H1 (cell line): ENCODE data around the gene HS1BP3. TPM values are rescaled to one million over a fixed set of nuclear protein-coding genes. Genes with fewer than 3 reads are reported as not detected.

Experiments
- CTCF ChIA-PET: fragments of 300-600 bp; sonication (Branson Sonifier 250); formaldehyde crosslinking; loops from one replicate; lab custom pipeline; 2021; ENCODE audit not compliant: partially characterized antibody; lab: Charles Lee
- POLR2A ChIA-PET: fragments of 300-600 bp; sonication (Branson Sonifier 250); formaldehyde crosslinking; loops from one replicate; lab custom pipeline; 2021; ENCODE audit warnings: inconsistent platforms; ENCODE audit not compliant: partially characterized antibody; lab: Charles Lee
- DNase-seq, 2 experiments: peaks; one replicate each; pipeline versions ENCODE4 v3.0.0 to v3.0.0-alpha.2; 2010 to 2022; ENCODE audit warnings: low spot score in 2 of 2, low read depth in 1 of 2, mixed read lengths in 1 of 2
- FAIRE-seq: peaks from 2 replicates; lab custom pipeline; 2011; peaks lifted over from hg19 to GRCh38; lab: Jason Lieb, UNC
- H2AFZ ChIP-seq: 2 replicates; pipeline ENCODE4 v1.8.1; 2012; ENCODE audit warnings: low read length, inconsistent platforms
- H2AK5ac ChIP-seq: 2 replicates; pipeline ENCODE4 v1.6.1; 2013; ENCODE audit warnings: low read depth, low read length
- H2BK120ac ChIP-seq: replicated peaks from 2 replicates; pipeline ENCODE3; 2013; ENCODE audit warnings: low read depth, low read length, inconsistent platforms
- H2BK12ac ChIP-seq: 2 replicates; pipeline ENCODE4 v1.6.1; 2013; ENCODE audit warnings: low read depth, low read length
- H2BK15ac ChIP-seq: 2 replicates; pipeline ENCODE4 v1.6.1; 2013; ENCODE audit warnings: low read length
- H2BK20ac ChIP-seq: 2 replicates; pipeline ENCODE4 v1.6.1; 2013; ENCODE audit warnings: low read length
- H2BK5ac ChIP-seq: 2 replicates; pipeline ENCODE4 v1.6.1; 2013; ENCODE audit warnings: low read depth, low read length
- H3K14ac ChIP-seq: 2 replicates; pipeline ENCODE4 v1.6.1; 2013; ENCODE audit warnings: inconsistent platforms; ENCODE audit not compliant: insufficient read length
- H3K18ac ChIP-seq: 2 replicates; pipeline ENCODE4 v1.6.1; 2013; ENCODE audit warnings: low read length; ENCODE audit errors: extremely low read depth
- H3K23ac ChIP-seq: 2 replicates; pipeline ENCODE4 v1.6.1; 2013; ENCODE audit warnings: inconsistent platforms; ENCODE audit not compliant: insufficient read length
- H3K23me2 ChIP-seq: 2 replicates; pipeline ENCODE4 v1.6.1; 2013; ENCODE audit warnings: low read depth, low read length
- H3K27ac ChIP-seq: 2 replicates; pipeline ENCODE4 v1.6.1; 2011; ENCODE audit warnings: low read depth, low read length, inconsistent platforms
- H3K27me3 ChIP-seq, 4 experiments: replicated peaks in 1 of 4; 1 replicate in 1 of 4; 2 replicates in 3 of 4; pipeline versions ENCODE4 v1.6.1 to v1.8.1; 2011 to 2013; ENCODE audit warnings: low read length in 3 of 4, mild to moderate bottlenecking in 3 of 4, inconsistent platforms in 2 of 4, mixed read lengths in 2 of 4, moderate library complexity in 1 of 4; ENCODE audit not compliant: control insufficient read depth in 3 of 4, insufficient read depth in 3 of 4; ENCODE audit errors: extremely low read depth in 1 of 4
- H3K36me3 ChIP-seq, 4 experiments: 2 replicates each; pipeline versions ENCODE4 v1.6.1 to v1.8.1; 2011 to 2013; ENCODE audit warnings: mild to moderate bottlenecking in 4 of 4, low read length in 3 of 4, moderate library complexity in 2 of 4, control low read depth in 1 of 4, inconsistent platforms in 1 of 4; ENCODE audit not compliant: insufficient read depth in 4 of 4, control insufficient read depth in 2 of 4
- H3K4ac ChIP-seq: replicated peaks from 2 replicates; pipeline ENCODE3; 2013; ENCODE audit warnings: low read length, low read depth, mixed read lengths, inconsistent platforms; ENCODE audit not compliant: insufficient read length
- H3K4me1 ChIP-seq, 4 experiments: replicated peaks in 1 of 4; 1 replicate in 1 of 4; 2 replicates in 3 of 4; pipeline versions ENCODE4 v1.6.1 to v1.8.1; 2011 to 2013; ENCODE audit warnings: low read length in 3 of 4, inconsistent platforms in 2 of 4, mixed read lengths in 1 of 4; ENCODE audit not compliant: insufficient read depth in 4 of 4, control insufficient read depth in 3 of 4
- H3K4me2 ChIP-seq, 2 experiments: 2 replicates each; pipeline versions ENCODE4 v1.6.1 to v1.8.1; 2011 to 2013; ENCODE audit warnings: low read depth in 2 of 2, low read length in 2 of 2, control low read depth in 1 of 2, inconsistent platforms in 1 of 2, mild to moderate bottlenecking in 1 of 2; ENCODE audit not compliant: insufficient read depth in 1 of 2
- H3K4me3 ChIP-seq, 4 experiments: fragments of 200-600, 300-600 bp in 1 of 4; sonication (generic), shearing (Covaris generic), sonication (Bioruptor Twin) in 1 of 4; 2 replicates each; pipeline versions ENCODE4 v1.5.1 to v1.8.1; 2011 to 2016; ENCODE audit warnings: low read length in 4 of 4, low read depth in 3 of 4, control low read depth in 2 of 4, inconsistent platforms in 2 of 4, mild to moderate bottlenecking in 2 of 4, mixed read lengths in 1 of 4, moderate library complexity in 1 of 4; ENCODE audit not compliant: insufficient read depth in 2 of 4; ENCODE audit errors: extremely low read depth in 1 of 4
- H3K56ac ChIP-seq: replicated peaks from 2 replicates; pipeline ENCODE3; 2013; ENCODE audit warnings: low read depth, mild to moderate bottlenecking, mixed read lengths, low read length, inconsistent platforms; ENCODE audit not compliant: insufficient read length
- H3K79me1 ChIP-seq: 2 replicates; pipeline ENCODE4 v1.6.1; 2013; ENCODE audit warnings: low read depth, low read length, control low read depth
- H3K79me2 ChIP-seq, 2 experiments: 2 replicates each; pipeline versions ENCODE4 v1.6.1 to v1.8.1; 2012 to 2013; ENCODE audit warnings: low read length in 2 of 2, mild to moderate bottlenecking in 2 of 2, inconsistent platforms in 1 of 2; ENCODE audit not compliant: insufficient read depth in 2 of 2, control insufficient read depth in 1 of 2
- H3K9ac ChIP-seq, 4 experiments: replicated peaks in 1 of 4; 1 replicate in 1 of 4; 2 replicates in 3 of 4; pipeline versions ENCODE4 v1.6.1 to v1.8.1; 2011 to 2013; ENCODE audit warnings: low read depth in 3 of 4, low read length in 3 of 4, control low read depth in 2 of 4, mild to moderate bottlenecking in 2 of 4, moderate library complexity in 2 of 4, inconsistent platforms in 1 of 4; ENCODE audit errors: extremely low read depth in 1 of 4
- H3K9me3 ChIP-seq, 2 experiments: 2 replicates each; pipeline versions ENCODE4 v1.6.1 to v1.8.1; 2012 to 2013; ENCODE audit warnings: mild to moderate bottlenecking in 2 of 2, moderate library complexity in 2 of 2, control low read depth in 1 of 2, inconsistent platforms in 1 of 2, low read depth in 1 of 2, low read length in 1 of 2, mixed read lengths in 1 of 2; ENCODE audit not compliant: insufficient read depth in 2 of 2
- H4K20me1 ChIP-seq, 2 experiments: replicated peaks in 1 of 2; 2 replicates each; pipeline versions ENCODE3 to v1.8.1; 2011 to 2013; ENCODE audit warnings: inconsistent platforms in 2 of 2, low read length in 2 of 2, mild to moderate bottlenecking in 1 of 2; ENCODE audit not compliant: insufficient read depth in 2 of 2, control insufficient read depth in 1 of 2
- H4K5ac ChIP-seq: 2 replicates; pipeline ENCODE4 v1.6.1; 2013; ENCODE audit warnings: low read length, low read depth, mixed read lengths, inconsistent platforms; ENCODE audit not compliant: insufficient read length
- H4K8ac ChIP-seq: 2 replicates; pipeline ENCODE4 v1.8.0; 2013; ENCODE audit warnings: mild to moderate bottlenecking, moderate library complexity, low read length, inconsistent platforms; ENCODE audit not compliant: insufficient read depth; ENCODE audit errors: extremely low read depth
- H4K91ac ChIP-seq: replicated peaks from 2 replicates; pipeline ENCODE3; 2013; ENCODE audit warnings: low read length, mixed read lengths, inconsistent platforms; ENCODE audit not compliant: insufficient read length
- TAF7 ChIP-seq: optimal IDR thresholded peaks from 2 replicates; pipeline ENCODE3; 2011; ENCODE audit warnings: low read depth, mild to moderate bottlenecking, inconsistent platforms, low read length, moderate library complexity, borderline replicate concordance
- TEAD4 ChIP-seq: IDR thresholded peaks from 2 replicates; pipeline ENCODE4 v1.6.1; 2012; ENCODE audit warnings: low read depth, low read length, inconsistent platforms, mixed read lengths
- WGBS, 2 experiments: shearing (Covaris generic) in 1 of 2; methylation state at CpG; one replicate each; pipeline versions ENCODE4 v1.1.6 to v1.1.7; 2013 to 2015; ENCODE audit warnings: low lambda C conversion rate in 2 of 2, mixed read lengths in 2 of 2, inconsistent platforms in 1 of 2, low coverage in 1 of 2, missing lambda C conversion rate in 1 of 2; ENCODE audit not compliant: insufficient replicate concordance in 2 of 2, insufficient coverage in 1 of 2, insufficient read length in 1 of 2; ENCODE audit errors: extremely low coverage in 1 of 2, missing lambda C conversion rate in 1 of 2; 5-methylcytosine and 5-hydroxymethylcytosine counted together
- polyA plus RNA-seq, 7 experiments: library from polyadenylated mRNA; depleted of rRNA in 3 of 7; stranded (reverse) in 5 of 7; unstranded in 2 of 7; fragments of >200 nt in 5 of 7; fragments of 200-250 nt in 2 of 7; gene quantifications; 1 replicate in 5 of 7; 2 replicates in 1 of 7; 4 replicates in 1 of 7; pipeline versions ENCODE4 v1.2.1 to v1.2.3, GENCODE V29; 2011 to 2013; ENCODE audit warnings: missing spikeins in 2 of 7, mixed read lengths in 2 of 7
- total RNA-seq: library from RNA; stranded (reverse); fragmentation: NEBNext Ultra II Directional; extraction: Animal tissue kit (Norgen Biotek cat#: 25700); gene quantifications from 2 replicates; pipeline ENCODE4 v1.2.1, GENCODE V29; 2021

The HS1BP3 gene
- total and polyA plus RNA-seq, 2 of the 8 experiments (the other 6 are each of a cell fraction or from before 2014, with no cell fraction given): 11.1 to 11.3 TPM

- H3K4me3 ChIP-seq: no peak overlapping the region
- no peak overlapping the region for H2AFZ ChIP-seq
- no peak overlapping the region for H4K5ac ChIP-seq
- FAIRE-seq: no peak
- TF ChIP-seq TEAD4: 0 out of 2 replicates have a peak, but pooled peaks have one; percentile 10
- no peak for TF ChIP-seq TAF7
- TF ChIP-seq, all 59 proteins: peak for 1
- Histone ChIP-seq H3K79me1 (no peaks in the 10 kb centered on the region), H3K27me3 (no peaks in the 10 kb centered on the region; a peak in 1 of 7 replicates), H3K4ac (no peak overlapping the region), H3K14ac (no peak overlapping the region), H3K27ac (no peak overlapping the region; the same call in 1 of the 2 replicates), H4K20me1 (no peaks in the 10 kb centered on the region), H2BK15ac (no peak overlapping the region), H2BK120ac (no peak overlapping the region), H2BK5ac (no peak overlapping the region), H3K56ac (no peak overlapping the region), H4K91ac (no peak overlapping the region), H3K36me3 (no peaks in the 10 kb centered on the region), H3K23ac (no peak overlapping the region), H3K18ac (no peak overlapping the region), H3K79me2 (no peaks in the 10 kb centered on the region), H3K9ac (no peak overlapping the region), H3K9me3 (no peaks in the 10 kb centered on the region), H3K4me1 (no peaks in the 10 kb centered on the region; a peak in 1 of 7 replicates), H2BK20ac (no peak overlapping the region), H4K8ac (peak overlapping the region; percentile 14; the same call in 1 of the 2 replicates), H3K23me2 (no peaks in the 10 kb centered on the region), H3K4me2 (no peak overlapping the region), H2AK5ac (no peak overlapping the region), H2BK12ac (no peak overlapping the region)
- DNase-seq: no peak
- CTCF ChIA-PET: interaction anchor here (1.1 to 2.9 kb wide), 11 partner anchors 8 to 197 kb away, joined by 3 to 8 read pairs (median 4); no protein-coding TSS in a partner anchor
- WGBS, 2 experiments: 88% methylated on average over 5 of the region's 5 CpGs; no CpG with 5 or more reads in 1 of the 2 experiments
- POLR2A ChIA-PET: interaction anchor here (1.1 to 1.7 kb wide), 2 partner anchors 16 to 35 kb away, joined by 3 read pairs; no protein-coding TSS in a partner anchor
Observed at GRCh38 chr2:20575414-20575813, 75.5 kb downstream of the HS1BP3 start.
